Glutamatergic neuron (in vitro differentiated cells): ENCODE results near the gene TGFBR2. TPM values are rescaled to one million over a fixed set of nuclear protein-coding genes. Genes with fewer than 3 reads are reported as not detected.

Experiments used
- DNase-seq: peaks from one replicate; pipeline ENCODE4 v3.0.0; 2022
- H3K27ac Mint-ChIP-seq: one replicate; pipeline ENCODE4 v1.8.0; 2020; ENCODE audit warnings: mild to moderate bottlenecking, mixed read lengths, inconsistent platforms; ENCODE audit not compliant: unreplicated experiment
- H3K27me3 Mint-ChIP-seq: one replicate; pipeline ENCODE4 v1.8.0; 2020; ENCODE audit warnings: mild to moderate bottlenecking, moderate library complexity, mixed read lengths, inconsistent platforms; ENCODE audit not compliant: unreplicated experiment
- H3K36me3 Mint-ChIP-seq: one replicate; pipeline ENCODE4 v1.8.0; 2020; ENCODE audit warnings: mild to moderate bottlenecking, mixed read lengths, inconsistent platforms; ENCODE audit not compliant: unreplicated experiment
- H3K4me1 Mint-ChIP-seq: one replicate; pipeline ENCODE4 v1.8.0; 2020; ENCODE audit warnings: mild to moderate bottlenecking, low read depth, mixed read lengths, inconsistent platforms; ENCODE audit not compliant: unreplicated experiment
- H3K4me3 Mint-ChIP-seq: one replicate; pipeline ENCODE4 v1.8.0; 2020; ENCODE audit warnings: mild to moderate bottlenecking, mixed read lengths, inconsistent platforms; ENCODE audit not compliant: unreplicated experiment
- H3K9me3 Mint-ChIP-seq: one replicate; pipeline ENCODE4 v1.8.0; 2020; ENCODE audit warnings: mild to moderate bottlenecking, moderate library complexity, mixed read lengths, inconsistent platforms; ENCODE audit not compliant: unreplicated experiment
- CTCF ChIP-seq: fragments of 200-600 bp; sonication (generic); IDR thresholded peaks from one replicate; pipeline ENCODE4 v1.5.0; 2021; ENCODE audit not compliant: partially characterized antibody, unreplicated experiment
- total RNA-seq: library from RNA; stranded (reverse); fragmentation: NEBNext Ultra II Directional; extraction: Animal tissue kit (Norgen Biotek cat#: 25700); gene quantifications from one replicate; pipeline ENCODE4 v1.2.1, GENCODE V29; 2021; ENCODE audit not compliant: unreplicated experiment

Gene TGFBR2
- total RNA-seq, 1 donor from 2014 or later = 0.96 TPM

GRCh38 chr3:30656624-30657141 lies 50.3 kb downstream of the TGFBR2 start:
- TF ChIP-seq CTCF = no peak
- Mint-ChIP-seq H3K27ac (no peak overlapping the region), H3K36me3 (no peaks in the 10 kb centered on the region), H3K27me3 (no peaks in the 10 kb centered on the region), H3K4me1 (peaks cover 18% of the 10 kb centered on the region), H3K9me3 (peaks cover 3% of the 10 kb centered on the region), H3K4me3 (no peak overlapping the region)
- no peak for DNase-seq

DNA sequence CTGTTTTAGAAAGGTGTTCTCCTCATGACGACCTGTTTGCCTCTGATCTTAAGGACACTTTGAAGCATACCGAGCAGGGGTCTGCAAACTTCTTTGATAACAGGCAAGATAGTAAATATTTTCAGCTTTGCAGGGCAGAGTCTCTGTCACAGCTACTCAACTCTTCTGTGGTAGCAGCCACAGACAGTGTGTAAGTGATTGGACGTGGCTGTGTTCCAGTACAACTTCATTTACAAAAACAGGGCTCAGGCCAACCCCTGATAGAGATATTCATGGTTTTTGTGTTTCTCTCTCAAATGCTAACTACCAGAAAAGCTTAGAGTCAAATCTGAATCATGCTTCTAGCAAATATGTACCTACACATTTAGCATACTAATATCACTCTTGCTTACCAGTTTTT lies 51.5 kb downstream of the TGFBR2 start:
- H3K9me3 Mint-ChIP-seq = peaks cover 3% of the 10 kb centered on the region
- no peak for DNase-seq
- peaks cover 23% of the 10 kb centered on the region for H3K4me1 Mint-ChIP-seq
- no peak overlapping the region for H3K4me3 Mint-ChIP-seq
- no peaks in the 10 kb centered on the region for H3K27me3 Mint-ChIP-seq
- H3K36me3 Mint-ChIP-seq = no peaks in the 10 kb centered on the region
- no peak for TF ChIP-seq CTCF
- no peak overlapping the region for H3K27ac Mint-ChIP-seq

GRCh38 chr3:30658328-30659052 lies 52.1 kb downstream of the TGFBR2 start:
- TF ChIP-seq CTCF = no peak
- H3K36me3 Mint-ChIP-seq = no peaks in the 10 kb centered on the region
- peaks cover 23% of the 10 kb centered on the region for H3K4me1 Mint-ChIP-seq
- no peaks in the 10 kb centered on the region for H3K27me3 Mint-ChIP-seq
- DNase-seq = no peak
- H3K4me3 Mint-ChIP-seq = no peak overlapping the region
- peaks cover 3% of the 10 kb centered on the region for H3K9me3 Mint-ChIP-seq
- H3K27ac Mint-ChIP-seq = no peak overlapping the region

DNA sequence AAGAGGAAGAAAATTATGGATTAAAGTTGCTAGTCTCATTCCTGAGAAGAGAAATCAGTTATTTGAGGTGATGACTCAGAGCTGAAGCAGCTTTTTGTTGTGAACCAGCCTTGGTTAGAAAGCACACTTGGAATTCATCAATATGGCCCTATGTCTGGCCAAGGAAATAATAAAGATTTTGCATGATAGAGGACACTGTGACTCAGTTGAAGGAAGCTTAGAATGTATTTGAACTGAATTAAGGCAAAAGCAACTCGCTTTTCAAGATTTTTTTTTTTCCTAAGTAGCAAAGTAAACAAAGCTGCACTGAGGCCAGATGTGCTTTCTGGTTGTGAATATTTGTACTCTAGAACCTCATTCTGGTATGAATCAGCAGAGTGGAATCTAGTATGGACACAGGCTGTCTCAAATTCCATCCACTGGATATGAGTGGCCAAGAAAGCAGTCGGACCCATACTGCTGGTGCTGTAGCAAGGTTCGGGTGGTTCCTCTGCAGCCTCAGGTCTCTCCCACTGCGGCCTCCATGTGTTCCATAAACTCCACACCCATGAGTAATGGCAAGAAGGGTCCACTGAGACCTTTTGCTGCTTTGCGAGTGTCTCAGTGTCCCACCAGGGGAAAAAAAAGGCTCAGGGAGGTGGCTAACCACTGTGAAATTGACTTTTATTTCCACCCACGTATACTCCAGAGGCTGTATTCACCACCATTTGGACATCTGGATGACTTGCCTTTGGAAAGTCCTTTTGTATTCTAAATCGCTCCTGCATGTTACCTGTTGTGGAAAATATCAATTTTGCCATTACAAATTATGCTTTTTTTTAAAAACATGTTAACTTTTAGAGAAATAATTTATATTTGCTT lies 53.1 kb downstream of the TGFBR2 start:
- H3K4me1 Mint-ChIP-seq = peaks cover 21% of the 10 kb centered on the region
- no peak for TF ChIP-seq CTCF
- no peak for DNase-seq
- H3K27ac Mint-ChIP-seq = no peak overlapping the region
- H3K4me3 Mint-ChIP-seq = no peak overlapping the region
- no peaks in the 10 kb centered on the region for H3K27me3 Mint-ChIP-seq
- no peaks in the 10 kb centered on the region for H3K36me3 Mint-ChIP-seq
- peaks cover 1% of the 10 kb centered on the region for H3K9me3 Mint-ChIP-seq
